Activated T-cell treated with anti-CD3 and anti-CD28 coated beads, Interleukin-2, amount 50 U/mL, for 4 hours (primary cell): Measurements from ENCODE around the gene TMEM143. TPM values are rescaled to one million over a fixed set of nuclear protein-coding genes. Genes with fewer than 3 reads are reported as not detected.

Source experiments
- ATAC-seq, 2 donors: fragments of 200-7000 bp; cut with Tn5 transposase; one replicate each; pipeline ENCODE4 v1.10.0; 2021
- DNase-seq: peaks from one replicate; pipeline ENCODE4 v3.0.0-alpha.2; 2020
- H3K27me3 Mint-ChIP-seq: one replicate; pipeline ENCODE4 v1.8.0; 2021; ENCODE audit warnings: low read depth, mixed read lengths
- H3K36me3 Mint-ChIP-seq: one replicate; pipeline ENCODE4 v1.8.0; 2022; ENCODE audit warnings: mixed read lengths; ENCODE audit not compliant: insufficient read depth
- H3K4me1 Mint-ChIP-seq: one replicate; pipeline ENCODE4 v1.8.0; 2021; ENCODE audit warnings: low read depth, mixed read lengths
- H3K4me3 Mint-ChIP-seq: one replicate; pipeline ENCODE4 v1.8.0; 2021; ENCODE audit warnings: mild to moderate bottlenecking, moderate library complexity, mixed read lengths
- H3K9me3 Mint-ChIP-seq: one replicate; pipeline ENCODE4 v1.8.0; 2021; ENCODE audit warnings: mixed read lengths
- total RNA-seq, 3 donors: library from RNA; stranded (reverse); gene quantifications; one replicate each; pipeline ENCODE4 v1.2.1, GENCODE V29; 2021

TMEM143 gene
- total RNA-seq, 3 donors from 2014 or later: 5.2 to 6.4 (median 5.6) TPM

DNA sequence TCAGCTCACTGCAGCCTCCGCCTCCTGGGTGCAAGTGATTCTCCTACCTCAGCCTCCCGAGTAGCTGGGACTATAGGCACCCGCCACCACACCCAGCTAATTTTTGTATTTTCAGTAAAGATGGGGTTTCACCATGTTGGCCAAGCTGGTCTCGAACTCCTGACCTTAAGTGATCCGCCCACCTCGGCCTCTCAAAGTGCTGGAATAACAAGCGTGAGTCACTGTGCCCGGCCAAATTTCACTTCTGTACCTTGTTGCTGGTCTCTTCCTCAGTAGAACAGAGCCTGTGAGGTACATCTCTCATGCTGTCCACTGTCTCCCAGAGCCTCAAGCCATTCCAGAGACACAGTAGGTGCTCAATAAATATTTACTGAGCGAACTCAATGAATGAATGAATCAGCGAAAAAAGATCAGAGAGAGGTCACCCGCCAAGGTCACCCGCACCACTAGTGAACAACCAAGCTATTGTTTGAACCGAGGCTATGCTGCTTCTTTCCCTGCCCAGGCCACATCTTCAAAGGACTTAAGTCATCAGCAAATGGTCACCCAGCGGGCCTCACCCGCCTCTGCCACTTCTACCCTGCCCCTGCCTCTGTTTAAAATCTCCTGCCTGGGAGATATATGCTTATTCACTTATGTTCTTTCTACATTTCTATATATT, 9.3 kb downstream of the TMEM143 start:
- no peak overlapping the region for H3K4me3 Mint-ChIP-seq
- H3K4me1 Mint-ChIP-seq: no peaks in the 10 kb centered on the region
- no peaks in the 10 kb centered on the region for H3K27me3 Mint-ChIP-seq
- DNase-seq (no peak), ATAC-seq (no peak)
- no peaks in the 10 kb centered on the region for H3K9me3 Mint-ChIP-seq
- H3K36me3 Mint-ChIP-seq: peaks cover 5% of the 10 kb centered on the region

DNA sequence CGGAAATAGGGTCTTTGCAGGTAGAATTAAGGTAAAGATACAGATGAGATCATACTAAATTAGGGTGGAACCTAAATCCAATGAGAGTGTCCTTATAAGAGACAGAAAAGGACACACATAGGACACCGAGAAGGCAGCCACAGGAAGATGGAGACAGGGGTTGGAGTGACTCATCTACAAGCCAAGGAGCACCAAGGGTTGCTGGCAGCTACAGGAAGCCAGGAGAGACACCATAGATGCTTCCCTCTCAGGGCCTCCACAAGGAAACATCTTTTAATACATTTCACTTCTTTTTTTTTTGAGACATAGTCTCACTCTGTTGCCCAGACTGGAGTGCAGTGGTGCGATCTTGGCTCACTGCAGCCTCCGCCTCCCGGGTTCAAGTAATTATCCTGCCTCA, 10.1 kb downstream of the TMEM143 start:
- peaks cover 4% of the 10 kb centered on the region for H3K36me3 Mint-ChIP-seq

DNA sequence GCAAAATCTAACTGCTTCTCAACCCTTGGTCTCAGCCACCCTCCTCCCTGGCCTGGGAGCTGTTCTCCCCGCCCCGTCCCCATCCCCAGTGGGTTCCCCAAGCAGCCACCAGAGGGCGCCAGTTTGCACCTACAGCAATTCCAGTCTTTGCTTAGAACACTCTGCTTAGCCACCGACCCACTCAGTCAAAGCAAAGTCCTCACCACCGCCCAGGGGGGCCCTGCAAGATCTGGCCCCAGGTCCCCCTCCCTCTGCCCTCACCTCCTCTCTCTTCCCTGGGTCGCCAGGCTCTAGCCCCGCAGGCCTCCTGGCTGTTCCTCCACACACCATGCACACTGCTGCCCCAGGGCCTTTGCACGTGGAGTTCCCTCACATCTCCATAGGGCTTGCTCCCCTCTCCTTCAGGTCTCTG, 12.4 kb downstream of the TMEM143 start:
- H3K9me3 Mint-ChIP-seq: no peaks in the 10 kb centered on the region
- no peak overlapping the region for H3K4me3 Mint-ChIP-seq
- H3K27me3 Mint-ChIP-seq: no peaks in the 10 kb centered on the region
- peak; percentile 78 for DNase-seq
- peak; percentile 93 to 96 for ATAC-seq
- H3K4me1 Mint-ChIP-seq: no peaks in the 10 kb centered on the region
- H3K36me3 Mint-ChIP-seq: peaks cover 2% of the 10 kb centered on the region

More for the DNA sequence above, 10.1 kb downstream of the TMEM143 start:
- DNase-seq: no peak
- H3K4me1 Mint-ChIP-seq: no peaks in the 10 kb centered on the region
- no peak for ATAC-seq
- H3K9me3 Mint-ChIP-seq: no peaks in the 10 kb centered on the region
- no peaks in the 10 kb centered on the region for H3K27me3 Mint-ChIP-seq
- no peak overlapping the region for H3K4me3 Mint-ChIP-seq

DNA sequence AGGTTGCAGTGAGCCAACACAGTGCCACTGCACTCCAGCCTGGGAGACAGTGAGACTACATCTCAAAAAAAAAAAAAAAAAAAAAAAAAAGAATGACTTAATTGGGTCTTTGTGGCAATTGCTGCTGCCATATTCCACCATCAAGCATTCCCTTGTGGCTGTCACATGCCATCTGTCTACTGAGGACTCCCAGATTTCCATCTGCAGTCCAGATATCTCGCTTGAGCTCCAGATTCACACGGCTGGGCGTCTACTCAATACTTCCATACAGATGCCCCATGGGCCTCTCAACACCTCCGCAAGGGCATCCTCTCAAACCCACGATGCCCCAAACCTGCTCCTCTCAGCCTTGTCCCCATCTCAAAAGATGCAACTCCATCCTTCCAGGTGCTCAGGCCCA, 12.9 kb downstream of the TMEM143 start:
- peaks cover 2% of the 10 kb centered on the region for H3K36me3 Mint-ChIP-seq
- no peaks in the 10 kb centered on the region for H3K4me1 Mint-ChIP-seq
- no peaks in the 10 kb centered on the region for H3K9me3 Mint-ChIP-seq
- H3K4me3 Mint-ChIP-seq: no peak overlapping the region
- no peak for DNase-seq
- no peak for ATAC-seq
- H3K27me3 Mint-ChIP-seq: no peaks in the 10 kb centered on the region

DNA sequence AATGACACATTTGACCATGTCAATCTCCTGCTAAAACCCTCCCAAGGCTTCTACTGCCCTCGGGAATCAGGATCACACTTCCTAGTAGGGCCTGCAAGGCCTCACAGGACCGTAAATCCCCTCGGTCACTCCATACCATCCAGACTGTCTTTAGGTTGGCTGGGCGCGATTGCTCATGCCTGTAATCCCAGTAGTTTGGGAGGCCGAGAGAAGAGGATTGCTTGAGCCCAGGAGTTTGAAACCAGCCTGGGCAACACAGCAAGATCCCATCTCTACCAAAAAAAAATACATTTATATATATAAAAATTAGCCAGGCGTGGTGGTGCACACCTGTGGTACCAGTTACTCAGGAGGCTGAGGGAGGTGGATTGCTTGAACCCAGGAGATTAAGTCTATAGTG, 15.0 kb downstream of the TMEM143 start:
- Mint-ChIP-seq H3K4me1 (no peaks in the 10 kb centered on the region), H3K4me3 (no peak overlapping the region), H3K9me3 (no peaks in the 10 kb centered on the region), H3K36me3 (peaks cover 2% of the 10 kb centered on the region), H3K27me3 (no peaks in the 10 kb centered on the region)
- no peak for DNase-seq
- ATAC-seq: no peak

DNA sequence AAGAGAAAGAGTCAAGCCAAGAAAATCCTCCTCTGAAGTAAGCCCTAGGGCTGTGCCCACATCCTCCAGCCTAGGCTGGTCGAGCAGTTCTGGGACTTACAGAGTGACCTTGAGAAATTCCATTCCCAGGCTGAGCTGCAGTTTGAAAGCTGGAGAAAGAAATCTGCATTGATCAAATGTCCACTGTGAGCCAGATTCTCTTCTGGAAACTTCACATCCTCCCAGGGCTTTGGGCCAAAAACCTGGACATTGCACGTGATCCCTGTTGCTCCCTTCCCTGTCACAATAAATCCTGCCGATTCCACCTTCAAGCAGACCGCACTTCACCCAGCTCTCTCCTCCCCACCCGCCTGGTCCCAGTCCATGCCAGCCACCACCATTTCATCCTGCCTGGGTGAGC, 15.7 kb downstream of the TMEM143 start:
- H3K4me1 Mint-ChIP-seq: no peaks in the 10 kb centered on the region
- DNase-seq (no peak), ATAC-seq (no peak)
- H3K4me3 Mint-ChIP-seq: no peak overlapping the region
- H3K9me3 Mint-ChIP-seq: no peaks in the 10 kb centered on the region
- no peaks in the 10 kb centered on the region for H3K27me3 Mint-ChIP-seq
- peaks cover 7% of the 10 kb centered on the region for H3K36me3 Mint-ChIP-seq

DNA sequence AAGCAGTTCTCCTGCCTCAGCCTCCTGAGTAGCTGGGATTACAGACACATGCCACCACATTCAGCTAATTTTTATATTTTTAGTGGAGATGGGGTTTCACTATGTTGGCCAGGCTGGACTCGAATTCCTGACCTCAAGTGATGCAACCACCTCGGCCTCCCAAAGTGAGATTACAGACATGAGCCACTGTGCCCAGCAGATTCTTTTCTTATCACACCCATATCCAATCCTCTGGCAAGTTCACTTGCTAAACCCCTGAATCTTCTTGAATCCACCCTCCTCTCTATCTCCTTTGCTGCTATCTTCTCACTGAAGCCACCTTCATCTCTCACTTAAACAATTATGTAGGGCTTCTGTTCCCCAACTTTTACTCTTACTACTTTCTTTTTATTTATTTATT, 17.5 kb downstream of the TMEM143 start:
- ATAC-seq (no peak), DNase-seq (no peak)
- Mint-ChIP-seq H3K36me3 (peaks cover 10% of the 10 kb centered on the region), H3K27me3 (no peaks in the 10 kb centered on the region), H3K4me1 (no peaks in the 10 kb centered on the region), H3K4me3 (no peak overlapping the region), H3K9me3 (no peaks in the 10 kb centered on the region)

DNA sequence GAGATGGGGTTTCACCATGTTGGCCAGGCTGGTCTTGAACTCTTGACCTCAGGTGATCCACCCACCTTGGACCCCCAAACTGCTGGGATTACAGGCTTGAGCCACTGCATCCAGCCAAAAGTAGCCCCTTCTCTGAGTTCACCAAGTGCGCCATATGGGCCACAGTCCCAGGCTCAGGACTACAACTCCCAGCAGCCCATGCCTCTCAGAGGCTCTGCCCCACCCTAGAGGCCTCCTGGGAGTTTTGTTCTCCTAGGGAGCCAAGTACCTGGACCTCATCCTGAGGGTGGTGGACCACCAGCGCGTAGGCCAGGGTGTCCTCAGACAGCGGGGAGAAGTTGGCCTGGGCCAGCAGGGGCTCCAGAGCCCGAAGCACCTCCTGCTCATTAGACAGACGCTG, 18.8 kb downstream of the TMEM143 start:
- DNase-seq (no peak), ATAC-seq (no peak)
- Mint-ChIP-seq H3K4me1 (no peaks in the 10 kb centered on the region), H3K4me3 (no peak overlapping the region), H3K36me3 (peaks cover 10% of the 10 kb centered on the region), H3K9me3 (no peaks in the 10 kb centered on the region), H3K27me3 (no peaks in the 10 kb centered on the region)

DNA sequence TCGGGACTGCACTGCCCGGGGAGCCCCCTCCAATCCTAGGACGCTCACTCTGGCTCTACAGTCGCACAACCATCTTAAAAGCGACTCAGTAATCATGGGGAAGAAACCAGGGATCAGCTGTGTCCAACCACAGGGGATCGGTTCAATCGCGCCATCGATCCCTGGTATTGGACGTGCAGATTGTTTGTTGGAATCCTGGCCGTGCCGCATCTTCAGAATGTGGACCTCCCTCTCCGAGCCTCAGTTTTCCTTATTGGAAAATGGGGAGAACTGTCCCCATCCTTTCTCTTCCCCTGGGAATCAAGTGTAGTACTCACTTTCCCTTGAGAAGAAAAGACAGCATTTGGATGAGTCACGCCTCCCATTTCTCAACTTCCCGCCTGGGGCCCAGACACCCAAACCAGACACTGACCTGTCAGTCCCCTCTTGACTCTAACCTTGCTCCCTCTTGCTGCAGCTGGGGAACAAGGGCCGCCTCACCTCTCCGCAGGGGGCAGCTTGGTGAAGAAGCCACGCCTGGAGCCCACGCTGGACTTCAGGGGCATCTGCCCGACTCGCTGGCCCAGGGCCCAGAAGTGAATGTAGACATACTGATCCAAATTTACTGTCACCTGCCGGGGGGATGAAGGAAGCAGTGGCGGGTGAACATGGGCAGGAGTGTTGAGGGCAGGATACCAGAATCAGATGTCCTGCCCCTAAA, 20.7 kb downstream of the TMEM143 start:
- no peaks in the 10 kb centered on the region for H3K4me1 Mint-ChIP-seq
- DNase-seq: no peak
- no peak overlapping the region for H3K4me3 Mint-ChIP-seq
- H3K27me3 Mint-ChIP-seq: no peaks in the 10 kb centered on the region
- no peaks in the 10 kb centered on the region for H3K9me3 Mint-ChIP-seq
- peaks cover 8% of the 10 kb centered on the region for H3K36me3 Mint-ChIP-seq
- no peak for ATAC-seq

DNA sequence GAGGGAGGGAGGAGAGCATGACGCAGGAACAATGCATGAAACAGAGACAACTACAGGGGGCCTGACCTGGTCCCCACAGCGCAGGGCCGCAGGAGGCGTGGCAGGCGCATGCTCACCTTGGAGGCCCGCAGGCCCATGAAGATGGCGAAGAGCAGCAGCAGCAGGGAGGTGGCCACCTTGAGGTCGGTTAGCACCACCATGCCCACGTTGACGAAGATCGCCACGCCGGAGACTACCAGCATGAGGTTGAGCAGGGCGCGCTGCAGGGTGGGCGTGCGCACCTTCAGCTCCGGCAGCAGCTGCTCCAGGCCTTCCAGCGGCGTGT, 21.4 kb downstream of the TMEM143 start:
- no peak for ATAC-seq
- peaks cover 8% of the 10 kb centered on the region for H3K36me3 Mint-ChIP-seq
- H3K4me1 Mint-ChIP-seq: no peaks in the 10 kb centered on the region
- DNase-seq: no peak
- H3K4me3 Mint-ChIP-seq: no peak overlapping the region
- H3K9me3 Mint-ChIP-seq: no peaks in the 10 kb centered on the region
- H3K27me3 Mint-ChIP-seq: no peaks in the 10 kb centered on the region

DNA sequence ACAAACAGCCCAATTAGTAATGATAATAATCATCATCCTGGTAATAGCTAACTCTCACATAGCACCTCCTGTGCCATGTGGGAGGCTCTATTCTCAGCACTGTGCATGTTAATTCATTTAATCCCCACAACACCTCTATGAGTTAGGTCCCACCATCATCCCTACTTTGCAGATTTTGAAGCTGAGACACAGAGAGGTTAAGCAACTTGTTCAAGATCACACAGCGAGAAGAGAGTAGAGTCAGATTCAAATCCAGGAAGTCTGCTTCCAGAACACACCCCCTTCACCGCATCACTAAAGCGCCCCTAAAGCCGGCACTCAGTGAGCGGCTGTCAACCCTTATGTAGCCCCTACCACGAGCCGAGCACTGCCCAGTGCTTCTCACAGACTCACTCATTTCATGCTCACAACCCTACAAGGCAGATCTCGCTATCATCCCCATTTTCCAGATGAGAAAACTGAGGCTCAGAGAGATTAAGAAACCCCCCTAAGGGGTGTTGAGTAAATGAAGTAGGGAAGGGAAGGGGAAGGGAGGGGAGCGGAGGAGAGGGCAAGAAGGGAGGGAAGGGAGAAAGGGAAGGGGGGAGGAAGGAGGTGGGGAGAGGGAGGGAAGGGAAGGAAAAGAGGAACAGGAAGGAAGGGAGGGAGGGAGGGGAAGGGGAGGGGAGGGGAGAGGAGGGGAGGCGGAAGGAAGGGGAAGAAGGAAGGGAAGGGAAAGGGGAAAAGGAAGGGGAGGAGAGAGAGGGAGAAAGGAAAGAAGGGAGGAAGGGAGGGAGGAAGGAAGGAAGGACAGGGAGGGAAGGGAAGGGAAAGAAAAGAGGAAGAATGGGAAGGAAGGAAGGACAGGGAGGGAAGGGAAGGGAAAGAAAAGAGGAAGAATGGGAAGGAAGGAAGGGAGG, 22.0 kb downstream of the TMEM143 start:
- Mint-ChIP-seq H3K27me3 (no peaks in the 10 kb centered on the region), H3K36me3 (peaks cover 8% of the 10 kb centered on the region), H3K4me3 (no peak overlapping the region)

DNA sequence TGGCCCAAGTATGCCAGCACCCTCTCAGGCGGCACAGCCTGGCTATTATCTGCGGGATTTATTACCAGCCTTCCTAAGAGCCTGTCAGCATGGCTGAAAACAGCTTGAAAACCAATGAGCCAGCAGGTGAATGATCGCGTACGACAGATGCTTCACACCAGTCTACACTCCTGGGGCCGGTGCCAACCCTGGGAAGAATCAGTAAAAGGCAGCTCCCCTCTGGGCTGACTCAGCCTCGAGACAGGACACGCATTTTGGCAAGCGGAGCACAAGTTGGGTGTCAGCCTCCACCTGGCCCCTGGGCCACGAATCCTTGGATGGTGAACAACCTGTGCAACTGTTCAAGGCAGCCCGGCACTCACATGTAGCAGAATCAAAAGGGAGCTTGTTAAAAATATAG, 22.7 kb downstream of the TMEM143 start:
- H3K4me3 Mint-ChIP-seq: no peak overlapping the region
- DNase-seq: no peak
- no peaks in the 10 kb centered on the region for H3K4me1 Mint-ChIP-seq
- H3K27me3 Mint-ChIP-seq: no peaks in the 10 kb centered on the region
- no peaks in the 10 kb centered on the region for H3K9me3 Mint-ChIP-seq
- ATAC-seq: no peak
- H3K36me3 Mint-ChIP-seq: peaks cover 8% of the 10 kb centered on the region

More for the DNA sequence above, 22.0 kb downstream of the TMEM143 start:
- ATAC-seq: no peak
- Mint-ChIP-seq H3K9me3 (no peaks in the 10 kb centered on the region), H3K4me1 (no peaks in the 10 kb centered on the region)
- DNase-seq: no peak

DNA sequence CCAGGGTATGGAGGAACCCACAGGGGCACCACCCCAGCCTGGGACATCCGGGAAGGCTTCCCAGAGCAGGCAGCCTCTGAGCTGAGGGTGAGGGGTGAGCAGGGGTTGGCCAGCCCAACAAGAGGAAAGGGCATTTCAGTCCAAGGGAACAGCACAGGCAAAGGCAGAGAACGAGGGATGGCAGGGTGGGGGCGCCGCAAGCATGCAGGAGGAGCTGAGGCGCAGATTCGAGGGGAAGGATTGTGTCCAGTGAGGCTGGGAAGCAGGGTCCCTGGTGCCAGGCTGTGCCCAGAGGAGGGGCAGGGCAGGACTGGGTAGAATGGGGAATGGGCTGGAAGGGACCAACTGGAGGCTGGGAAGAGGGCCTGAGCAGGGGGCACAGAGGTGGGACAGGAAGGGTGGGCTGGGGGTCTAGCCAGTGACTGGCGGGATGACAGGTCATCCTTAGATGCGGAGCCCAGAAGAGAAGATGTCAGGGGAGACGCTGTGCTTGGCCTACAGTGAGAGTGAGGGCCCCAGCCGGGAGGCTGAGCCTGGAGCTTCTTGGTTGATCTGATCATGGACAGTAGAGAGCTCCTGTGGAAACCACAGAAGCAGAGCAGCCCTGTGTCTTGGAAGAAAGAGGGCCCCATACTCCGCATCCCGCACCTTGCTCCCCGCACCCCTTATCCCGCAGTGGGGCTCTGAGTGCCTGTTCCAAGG, 24.8 kb downstream of the TMEM143 start:
- H3K27me3 Mint-ChIP-seq: no peaks in the 10 kb centered on the region
- ATAC-seq: no peak

DNA sequence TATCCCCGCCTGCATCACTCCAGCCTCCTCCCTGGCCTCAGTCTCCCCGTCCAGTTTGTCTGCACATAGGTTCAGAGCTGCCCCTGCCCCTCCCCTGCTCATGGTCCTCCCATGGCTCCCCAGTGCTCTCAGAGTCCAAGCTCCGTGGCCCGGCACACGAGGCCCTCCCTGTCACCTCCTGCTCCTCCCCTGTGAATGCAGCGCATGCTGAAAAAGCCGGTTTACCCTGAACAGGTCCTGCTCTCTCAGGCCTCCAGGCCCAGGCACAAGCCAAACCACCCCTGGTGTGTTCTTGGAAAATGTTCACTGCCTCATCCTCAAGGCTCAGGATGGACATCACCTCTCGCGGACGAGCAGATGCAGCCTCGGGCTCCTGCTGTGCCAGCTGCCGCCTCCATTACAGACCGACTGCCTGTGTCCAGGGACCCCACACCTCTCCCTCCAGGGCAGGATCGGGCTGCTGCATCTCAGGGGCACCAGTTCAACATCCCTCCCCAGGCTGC, 25.4 kb downstream of the TMEM143 start:
- H3K4me3 Mint-ChIP-seq: no peak overlapping the region
- no peaks in the 10 kb centered on the region for H3K9me3 Mint-ChIP-seq
- H3K4me1 Mint-ChIP-seq: peaks cover 13% of the 10 kb centered on the region
- ATAC-seq: no peak
- DNase-seq: no peak
- peaks cover 5% of the 10 kb centered on the region for H3K36me3 Mint-ChIP-seq
- H3K27me3 Mint-ChIP-seq: no peaks in the 10 kb centered on the region

More for the DNA sequence above, 24.8 kb downstream of the TMEM143 start:
- peaks cover 8% of the 10 kb centered on the region for H3K36me3 Mint-ChIP-seq
- DNase-seq: no peak
- no peak overlapping the region for H3K4me3 Mint-ChIP-seq
- H3K9me3 Mint-ChIP-seq: no peaks in the 10 kb centered on the region
- H3K4me1 Mint-ChIP-seq: peaks cover 9% of the 10 kb centered on the region
